HG03520 (cell line): ENCODE results near the gene FTH1.
A peak's percentile ranks its signal among the peaks of the same experiment; 100 is the strongest.
"Not testable (repeated sequence)": the region's sequence is repeated elsewhere in the genome, so short reads cannot be mapped to it uniquely, and the experiment has no call there.

ENCODE experiments used
- ATAC-seq: cut with Tn5 transposase; IDR thresholded peaks from one replicate; pipeline ENCODE4 v1.9.1; 2021; ENCODE audit warnings: mild to moderate bottlenecking, moderate library complexity; ENCODE audit not compliant: unreplicated experiment

FTH1 gene

GRCh38 chr11:61967116-61967923 lies at the start of gene FTH1:
TSS of gene FTH1 (minus strand) at chr11:61967634. CDS start at chr11:61967425, 209 bp downstream.
- peak; percentile 47 for ATAC-seq

GRCh38 chr11:62015615-62016014 lies 48.2 kb upstream of the FTH1 start:
- no peak for ATAC-seq

DNA sequence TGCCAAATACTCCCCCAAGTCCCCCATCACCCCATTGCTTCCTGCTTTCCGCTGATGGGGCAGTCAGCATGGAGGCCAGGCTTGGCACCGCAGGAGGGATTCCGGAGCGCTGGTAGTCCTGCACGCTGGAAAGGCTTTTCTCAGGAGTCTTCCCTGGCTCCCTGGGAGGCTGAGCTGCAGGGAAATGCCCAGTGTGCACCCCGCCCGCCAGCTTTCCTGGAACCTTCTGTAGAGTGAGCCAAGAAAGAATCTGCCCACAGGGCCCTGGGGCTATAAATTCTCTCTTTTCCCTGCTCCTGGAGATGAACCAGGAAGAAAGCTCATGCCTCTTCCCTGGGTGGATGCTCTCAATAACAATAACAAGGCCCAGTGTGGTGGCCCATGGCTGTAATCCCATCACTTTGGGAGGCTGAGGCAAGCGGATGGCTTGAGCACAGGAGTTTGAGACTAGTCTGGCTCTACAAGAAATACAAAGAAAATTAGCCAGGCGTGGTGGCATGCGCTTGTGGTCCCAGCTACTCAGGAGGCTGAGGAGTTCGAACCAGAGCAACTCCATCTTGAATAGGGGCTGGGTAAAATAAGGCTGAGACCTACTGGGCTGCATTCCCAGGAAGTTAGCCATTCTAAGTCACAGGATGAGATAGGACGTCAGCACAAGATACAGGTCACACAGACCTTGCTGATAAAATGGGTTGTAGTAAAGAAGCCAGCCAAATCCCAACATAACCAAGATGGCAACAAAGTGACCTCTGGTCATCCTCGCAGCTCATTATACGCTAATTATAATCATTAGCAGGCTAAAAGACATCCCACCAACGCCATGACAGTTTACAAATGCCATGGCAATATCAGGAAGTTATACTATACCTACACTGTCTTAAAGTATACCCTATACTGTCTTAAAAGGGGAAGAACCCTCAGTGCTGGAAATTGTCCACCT lies 46.4 kb upstream of the FTH1 start:
- ATAC-seq, result no peak

GRCh38 chr11:62012832-62013461 lies 45.5 kb upstream of the FTH1 start:
- no peak for ATAC-seq

DNA sequence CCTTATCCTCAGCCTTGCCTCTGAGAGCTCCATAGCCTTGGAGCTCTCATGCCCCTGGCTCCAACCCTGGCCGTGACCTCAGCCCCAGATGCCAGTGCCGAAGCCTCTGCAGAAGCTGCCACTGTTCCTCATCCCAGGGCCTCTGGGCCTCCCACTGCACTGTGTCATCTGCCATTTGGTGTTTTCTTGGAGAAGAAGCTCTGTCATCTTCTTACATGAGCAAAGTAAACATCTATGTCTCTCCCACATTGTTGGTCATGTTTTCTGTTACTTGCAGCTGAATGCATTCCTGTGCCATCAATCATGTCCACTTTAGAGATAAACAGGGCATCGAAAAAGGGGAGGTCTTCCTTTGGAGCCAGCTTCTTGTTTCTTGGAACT lies 45.0 kb upstream of the FTH1 start:
- no peak for ATAC-seq

- ATAC-seq, result no peak
These were observed 44.4 kb upstream of the FTH1 start for GRCh38 chr11:62011881-62012280.

DNA sequence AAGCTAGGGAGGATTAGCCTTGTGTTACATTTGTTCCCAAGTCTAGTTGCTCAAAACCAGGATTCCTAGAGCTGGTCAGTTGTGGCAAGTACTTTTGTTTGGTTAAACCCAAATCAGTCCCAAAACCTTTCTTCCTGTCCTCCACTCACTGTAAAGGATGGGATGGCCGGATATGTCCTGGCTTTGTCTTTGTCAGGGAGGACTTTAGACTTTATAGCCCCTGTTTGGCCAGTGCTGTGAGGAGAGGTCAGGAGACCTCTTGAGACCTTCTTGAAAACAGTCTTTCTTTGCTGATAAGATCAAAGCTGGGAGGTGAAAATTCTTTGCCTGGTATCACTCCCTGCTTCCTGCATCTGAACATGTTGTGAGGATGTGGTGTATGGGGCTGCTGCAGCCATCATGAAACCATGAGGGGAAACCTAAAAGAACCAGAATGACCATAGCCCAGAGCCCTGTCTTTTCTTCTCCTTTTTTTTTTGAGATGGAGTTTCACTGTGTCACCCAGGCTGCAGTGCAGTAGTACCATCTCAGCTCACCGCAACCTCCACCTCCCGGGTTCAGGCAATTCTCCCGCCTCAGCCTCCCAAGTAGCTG lies 43.6 kb upstream of the FTH1 start:
- no peak for ATAC-seq

DNA sequence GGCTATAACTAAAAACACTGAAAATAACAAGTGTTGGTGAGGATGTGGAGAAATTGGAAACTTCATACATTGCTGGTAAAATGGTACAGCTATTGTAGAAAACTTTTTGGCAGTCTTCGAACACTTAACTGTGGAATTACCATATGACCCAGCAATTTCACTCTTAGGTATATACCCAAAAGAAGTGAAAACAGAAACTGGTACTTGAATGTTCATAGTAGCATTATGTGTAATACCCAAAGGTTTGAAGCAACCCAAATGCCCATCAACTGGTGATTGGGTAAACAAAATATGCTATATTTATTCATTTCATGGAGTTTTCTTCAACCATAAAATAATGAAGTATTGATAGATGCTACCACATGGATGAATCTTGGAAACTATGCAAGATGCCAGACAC lies 40.8 kb upstream of the FTH1 start:
- no peak for ATAC-seq

- ATAC-seq, result no peak
These were observed 37.0 kb upstream of the FTH1 start for GRCh38 chr11:62004473-62004872.

DNA sequence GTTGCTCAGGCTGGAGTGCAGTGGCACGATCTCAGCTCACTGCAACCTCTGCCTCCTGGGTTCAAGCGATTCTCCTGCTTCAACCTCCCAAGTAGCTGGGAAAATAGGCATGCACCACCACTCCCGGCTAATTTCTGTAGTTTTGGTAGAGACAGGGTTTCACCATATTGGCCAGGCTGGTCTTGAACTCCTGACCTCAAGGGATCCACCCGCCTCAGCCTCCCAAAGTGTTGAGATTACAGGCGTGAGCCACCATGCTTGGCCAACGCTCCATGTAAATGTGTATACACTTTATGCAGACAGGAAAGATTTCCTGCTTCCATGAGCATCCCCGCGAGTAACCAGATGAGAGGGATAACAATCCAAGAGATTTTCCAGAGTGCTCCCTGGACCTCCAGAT lies 34.8 kb upstream of the FTH1 start:
- ATAC-seq, result not testable (repeated sequence)

- no peak for ATAC-seq
These were observed 34.2 kb upstream of the FTH1 start for GRCh38 chr11:62001450-62002191.

GRCh38 chr11:62000539-62001446 lies 33.4 kb upstream of the FTH1 start:
- no peak for ATAC-seq

- no peak for ATAC-seq
These were observed 31.9 kb upstream of the FTH1 start for GRCh38 chr11:61999141-61999975.

DNA sequence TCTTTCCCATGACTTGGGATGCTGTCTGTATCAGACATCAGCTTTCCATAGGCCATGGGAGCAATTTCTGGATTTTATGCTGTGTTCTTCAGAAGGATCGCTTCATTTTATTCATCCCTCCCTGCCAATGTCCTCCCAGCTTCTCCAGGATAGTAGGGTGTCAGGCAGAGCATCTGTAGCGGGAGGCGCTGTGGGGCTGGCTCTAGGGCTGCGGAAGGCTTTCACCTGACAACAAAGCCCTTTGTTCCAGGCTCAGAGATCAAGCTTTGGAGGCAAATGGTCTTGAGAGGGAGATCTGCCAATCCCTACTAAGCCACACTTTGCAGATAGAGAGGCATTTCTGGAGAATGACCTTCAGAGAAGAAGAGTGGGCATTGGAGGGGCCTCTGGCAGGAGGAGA lies 29.5 kb upstream of the FTH1 start:
- no peak for ATAC-seq

- ATAC-seq, result no peak
These were observed 27.5 kb upstream of the FTH1 start for GRCh38 chr11:61994981-61995380.

DNA sequence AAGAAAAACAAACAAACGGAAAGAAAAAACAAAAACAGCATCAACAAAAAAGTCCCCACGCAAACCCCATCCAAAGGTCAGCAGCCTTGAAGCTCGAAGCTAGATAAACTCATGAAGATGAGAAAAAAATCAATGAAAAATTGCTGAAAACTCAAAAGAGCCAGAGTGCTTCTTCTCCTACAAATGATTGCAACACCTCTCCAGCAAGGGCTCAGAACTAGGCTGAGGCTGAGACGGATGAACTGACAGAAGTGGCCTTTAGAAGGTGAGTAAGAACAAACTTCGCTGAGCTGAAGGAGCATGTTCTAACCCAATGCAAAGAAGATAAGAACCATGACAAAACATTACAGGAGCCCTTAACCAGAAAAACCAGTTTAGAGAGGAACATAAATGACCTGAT lies 18.4 kb upstream of the FTH1 start:
- ATAC-seq, result no peak

GRCh38 chr11:61983419-61983818 lies 16.0 kb upstream of the FTH1 start:
- ATAC-seq, result no peak

DNA sequence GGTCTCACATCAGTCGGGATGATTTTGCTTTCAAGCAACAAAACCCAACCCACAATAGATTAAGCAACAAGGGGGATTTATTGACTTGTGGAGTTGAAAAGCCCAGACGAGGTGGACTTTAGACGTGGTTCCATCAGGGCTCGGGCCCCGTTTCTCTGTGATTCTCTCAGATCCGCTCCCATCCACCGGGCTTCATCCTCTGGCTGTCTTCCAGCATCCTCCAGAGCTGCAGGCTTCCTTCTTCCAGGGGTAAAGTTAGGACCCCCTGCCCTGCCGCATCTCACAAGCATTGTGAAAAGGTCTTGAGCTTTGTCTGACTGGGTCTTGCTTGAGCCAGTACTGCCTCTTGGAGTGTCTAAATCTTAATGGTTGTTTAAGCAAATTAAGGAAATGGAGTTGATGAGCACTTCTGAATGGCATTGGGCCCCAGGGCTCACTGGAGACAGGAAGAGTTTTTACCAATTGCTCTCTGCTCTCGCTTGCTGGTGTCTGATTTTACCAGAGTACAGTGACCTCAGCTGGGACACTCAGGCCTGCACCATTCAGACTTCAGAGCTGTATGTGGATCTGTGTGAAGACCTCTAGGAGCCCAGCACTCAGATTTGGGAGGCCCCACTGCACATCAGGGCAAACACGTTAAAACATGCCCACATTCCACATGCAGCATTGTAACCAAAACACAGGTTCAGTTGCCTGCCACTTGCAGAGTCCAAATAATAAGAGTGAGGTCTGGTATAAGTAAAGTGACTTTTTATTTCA lies 13.5 kb upstream of the FTH1 start:
- no peak for ATAC-seq
